IgD-negative memory B cell (primary cell): Measurements from ENCODE around the gene PLA2G2F. TPM values are rescaled to one million over a fixed set of nuclear protein-coding genes. Genes with fewer than 3 reads are reported as not detected.
A peak's percentile ranks its signal among the peaks of the same experiment; 100 is the strongest.

ENCODE experiments used
- H3K27ac Mint-ChIP-seq, 3 donors: one replicate each; pipeline ENCODE4 v1.8.0; 2020 to 2022; ENCODE audit warnings: mild to moderate bottlenecking in 3 of 3, mixed read lengths in 3 of 3, moderate library complexity in 1 of 3
- H3K27me3 Mint-ChIP-seq: one replicate; pipeline ENCODE4 v1.8.0; 2021; ENCODE audit warnings: mixed read lengths
- H3K36me3 Mint-ChIP-seq: one replicate; pipeline ENCODE4 v1.8.0; 2020; ENCODE audit warnings: mild to moderate bottlenecking, mixed read lengths
- H3K4me1 Mint-ChIP-seq, 3 donors: one replicate each; pipeline ENCODE4 v1.8.0; 2020 to 2022; ENCODE audit warnings: mixed read lengths in 3 of 3, mild to moderate bottlenecking in 1 of 3
- H3K4me3 Mint-ChIP-seq, 4 donors: one replicate each; pipeline ENCODE4 v1.8.0; 2020 to 2022; ENCODE audit warnings: mild to moderate bottlenecking in 4 of 4, mixed read lengths in 4 of 4, moderate library complexity in 3 of 4
- H3K9me3 Mint-ChIP-seq, 3 donors: one replicate each; pipeline ENCODE4 v1.8.0; 2020 to 2021; ENCODE audit warnings: mixed read lengths in 3 of 3, mild to moderate bottlenecking in 1 of 3
- polyA plus RNA-seq: library from polyadenylated mRNA; unstranded; fragments of 300-500 nt; fragmentation: Illumina TruSeq; gene quantifications from one replicate; pipeline ENCODE4 v1.2.3, GENCODE V29; 2021

Gene PLA2G2F
- polyA plus RNA-seq, 1 donor from 2014 or later: not detected

DNA sequence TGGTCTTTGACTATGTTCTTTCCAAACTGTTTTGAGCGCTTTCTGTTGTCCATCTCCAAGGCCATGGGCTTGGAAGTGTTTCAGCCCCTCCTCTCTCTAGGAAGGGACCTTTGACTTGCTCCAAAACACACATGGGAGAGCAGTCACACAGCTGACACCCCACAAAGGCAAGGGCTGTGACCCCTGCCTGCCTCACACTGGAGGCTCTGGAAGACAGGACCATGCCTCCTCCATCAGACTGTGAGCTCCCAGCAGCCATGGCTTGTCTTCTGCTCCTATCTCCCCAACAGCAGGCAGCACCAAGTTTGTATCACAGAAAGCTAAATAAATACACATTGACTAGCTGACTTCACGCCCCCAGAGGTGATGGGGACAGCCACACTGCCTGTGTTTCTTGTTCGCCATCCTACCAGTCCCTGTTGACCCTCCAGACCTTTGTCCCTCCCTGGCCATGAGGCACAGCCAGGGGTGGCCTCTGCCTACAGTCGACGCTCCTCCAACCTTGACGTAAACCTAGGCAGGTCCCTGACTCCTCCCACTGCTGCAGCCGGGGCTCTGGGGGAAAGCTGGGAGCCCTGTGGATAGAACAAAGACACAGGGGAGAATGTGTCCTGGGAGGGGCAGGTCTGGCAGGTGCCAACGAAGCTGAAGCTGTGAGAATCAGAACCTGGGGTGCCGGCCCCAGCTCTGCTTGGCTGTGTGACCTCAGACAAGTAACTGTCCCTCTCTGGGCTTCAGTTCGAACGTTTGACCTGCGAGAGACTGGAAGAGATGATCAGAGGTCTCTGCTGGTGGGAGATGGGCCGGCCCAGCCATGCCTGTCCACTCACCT lies 4.8 kb downstream of the PLA2G2F start:
- H3K27ac Mint-ChIP-seq: no peak overlapping the region
- H3K4me1 Mint-ChIP-seq: peaks cover 0 to 3% (median 0%) of the 10 kb centered on the region in 3 donors
- H3K36me3 Mint-ChIP-seq: no peaks in the 10 kb centered on the region
- no peak overlapping the region for H3K4me3 Mint-ChIP-seq
- H3K27me3 Mint-ChIP-seq: peaks cover 5% of the 10 kb centered on the region
- H3K9me3 Mint-ChIP-seq: no peaks in the 10 kb centered on the region

- H3K4me1 Mint-ChIP-seq: peaks cover 2 to 5% (median 2%) of the 10 kb centered on the region in 3 donors
- H3K27me3 Mint-ChIP-seq: peaks cover 2% of the 10 kb centered on the region
- H3K27ac Mint-ChIP-seq: no peak overlapping the region
- no peaks in the 10 kb centered on the region for H3K9me3 Mint-ChIP-seq
- no peak overlapping the region for H3K4me3 Mint-ChIP-seq
- H3K36me3 Mint-ChIP-seq: peaks cover 2% of the 10 kb centered on the region
Measured at GRCh38 chr1:20147846-20148570, 8.9 kb downstream of the PLA2G2F start.

DNA sequence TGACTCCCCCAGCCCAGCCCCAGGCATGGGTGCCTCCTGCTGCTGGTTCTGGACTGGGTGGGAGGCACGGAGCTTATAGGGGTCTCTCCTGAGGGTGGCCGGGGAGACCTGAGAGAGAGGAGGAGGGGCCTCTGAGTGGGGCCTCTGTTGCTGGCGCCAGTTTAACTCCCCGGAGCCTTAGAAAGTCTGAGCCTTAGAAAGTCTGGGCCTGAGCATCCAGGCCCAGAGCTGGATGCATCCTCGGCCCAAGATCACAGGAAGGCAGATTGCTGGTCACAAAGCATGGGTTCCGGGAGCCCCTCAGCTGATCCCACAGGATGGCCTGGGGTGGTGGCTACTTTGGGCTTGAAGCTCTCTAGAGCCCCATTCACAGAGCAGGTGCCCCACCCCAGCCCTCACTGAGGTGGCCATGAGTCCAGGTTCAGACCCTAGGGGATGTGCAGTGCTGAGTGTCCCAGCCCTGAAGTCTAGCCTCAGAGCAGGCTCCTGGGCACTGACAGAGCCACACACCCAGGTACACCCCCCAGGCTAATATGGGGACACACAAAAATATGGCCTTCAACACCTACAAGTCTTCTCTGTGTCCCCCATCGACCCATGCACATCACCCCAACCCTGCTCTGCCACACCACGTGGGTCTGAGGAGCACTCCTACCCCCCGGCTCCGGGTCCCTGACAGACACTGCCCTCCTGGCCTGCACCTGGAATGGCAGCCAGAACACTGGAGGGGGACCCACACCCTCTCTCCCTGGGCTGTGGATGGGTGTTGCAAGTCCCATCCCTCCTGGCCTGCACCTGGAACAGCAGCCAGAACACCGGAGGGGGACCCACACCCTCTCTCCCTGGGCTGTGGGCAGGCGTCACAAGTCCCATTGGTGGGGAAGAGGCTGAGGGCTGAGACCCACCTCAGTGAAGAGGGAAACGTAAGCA lies 9.7 kb downstream of the PLA2G2F start:
- H3K27me3 Mint-ChIP-seq: peaks cover 2% of the 10 kb centered on the region
- H3K36me3 Mint-ChIP-seq: peaks cover 2% of the 10 kb centered on the region
- no peaks in the 10 kb centered on the region for H3K9me3 Mint-ChIP-seq
- no peak overlapping the region for H3K4me3 Mint-ChIP-seq
- peak overlapping the region in 1 of 3 donors; percentile 59 for H3K27ac Mint-ChIP-seq
- H3K4me1 Mint-ChIP-seq: peaks cover 2 to 5% (median 2%) of the 10 kb centered on the region in 3 donors

GRCh38 chr1:20149601-20150325 lies 10.6 kb downstream of the PLA2G2F start:
- peak overlapping the region in 1 of 4 donors; percentile 5 for H3K4me3 Mint-ChIP-seq

DNA sequence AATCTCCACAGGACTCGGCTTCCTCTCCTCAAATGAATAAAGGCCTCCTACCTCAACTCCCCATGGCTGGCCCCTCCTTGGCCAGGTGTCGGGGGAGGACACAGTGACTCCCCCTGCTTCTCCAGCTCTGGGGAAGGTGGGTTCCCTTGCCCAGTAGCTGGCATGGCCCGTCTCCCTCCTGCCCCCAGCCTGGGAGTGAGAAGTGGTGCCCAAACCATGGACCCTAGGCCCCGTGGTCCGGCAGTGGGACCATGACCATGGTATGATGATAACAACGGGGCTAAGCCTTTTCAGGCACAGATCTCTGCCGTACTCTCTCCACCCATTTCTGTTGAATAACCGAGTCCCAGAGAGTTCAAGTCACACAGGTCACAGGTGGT lies 11.2 kb downstream of the PLA2G2F start:
- Mint-ChIP-seq H3K9me3 (no peaks in the 10 kb centered on the region), H3K36me3 (peaks cover 4% of the 10 kb centered on the region), H3K4me1 (peaks cover 5 to 8% (median 7%) of the 10 kb centered on the region in 3 donors), H3K27me3 (no peaks in the 10 kb centered on the region), H3K27ac (no peak overlapping the region), H3K4me3 (no peak overlapping the region)

More at GRCh38 chr1:20149601-20150325, 10.6 kb downstream of the PLA2G2F start:
- Mint-ChIP-seq H3K36me3 (peaks cover 4% of the 10 kb centered on the region), H3K4me1 (peaks cover 5 to 6% (median 5%) of the 10 kb centered on the region in 3 donors), H3K27ac (no peak overlapping the region), H3K9me3 (no peaks in the 10 kb centered on the region), H3K27me3 (no peaks in the 10 kb centered on the region)

DNA sequence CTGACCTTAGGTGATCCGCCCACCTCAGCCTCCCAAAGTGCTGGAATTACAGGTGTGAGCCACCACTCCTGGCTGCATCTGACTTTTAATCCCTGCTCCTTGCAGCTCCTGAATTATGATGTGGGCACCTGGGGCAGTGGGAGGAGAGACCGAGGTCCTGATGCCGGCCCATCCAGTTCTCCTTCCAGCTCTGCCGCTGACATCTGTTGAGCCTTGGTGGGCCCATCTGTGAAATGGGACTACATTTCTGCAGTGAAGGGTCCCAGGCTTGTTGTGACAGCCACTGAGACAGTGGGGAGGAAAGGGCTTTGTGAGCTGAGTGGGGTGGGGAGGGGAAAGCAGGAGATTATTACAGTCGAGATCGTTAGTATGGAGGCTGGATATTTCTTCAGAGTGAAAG lies 11.8 kb downstream of the PLA2G2F start:
- Mint-ChIP-seq H3K27me3 (no peaks in the 10 kb centered on the region), H3K9me3 (no peaks in the 10 kb centered on the region), H3K36me3 (peaks cover 4% of the 10 kb centered on the region), H3K4me3 (peak overlapping the region in 1 of 4 donors; percentile 23), H3K27ac (no peak overlapping the region), H3K4me1 (peaks cover 5 to 9% (median 7%) of the 10 kb centered on the region in 3 donors)

DNA sequence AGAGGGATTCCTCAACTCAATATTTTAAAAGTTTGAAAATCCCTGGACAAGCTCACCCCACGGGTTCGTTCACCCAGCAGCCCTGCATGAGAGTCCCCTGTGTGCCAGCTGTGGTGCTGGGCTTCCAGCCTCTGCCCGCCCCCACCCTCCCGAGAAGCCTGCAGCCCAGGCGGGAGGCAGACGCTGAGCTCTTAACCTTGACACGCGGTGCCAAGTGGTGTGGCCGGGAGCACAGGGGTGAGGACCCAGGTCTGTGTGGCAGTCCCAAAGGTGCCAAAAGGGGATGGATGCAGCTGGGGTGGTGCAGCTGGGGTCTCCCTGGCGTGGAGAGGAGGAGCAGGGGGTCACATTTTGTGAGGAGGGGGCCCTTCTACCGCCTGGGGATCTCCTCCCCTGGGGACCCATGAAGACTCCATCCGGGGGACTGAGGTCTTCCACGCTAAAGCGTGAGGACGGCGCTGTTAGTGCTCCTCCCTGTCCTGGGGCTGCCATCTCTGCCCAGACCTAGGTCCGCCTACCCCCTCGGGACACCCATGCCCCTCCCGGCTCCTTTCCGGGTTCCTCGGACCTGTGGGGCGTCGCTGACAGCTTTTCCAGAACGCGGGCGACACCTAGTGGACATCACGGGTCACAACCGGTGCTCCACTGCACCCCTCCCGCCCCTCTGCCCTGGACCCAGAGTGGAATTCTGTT lies 12.9 kb downstream of the PLA2G2F start:
- H3K27ac Mint-ChIP-seq: peak overlapping the region in 1 of 3 donors; percentile 84
- peaks cover 5 to 10% (median 7%) of the 10 kb centered on the region in 3 donors for H3K4me1 Mint-ChIP-seq
- peak overlapping the region; percentile 55 to 92 (median 87) for H3K4me3 Mint-ChIP-seq
- peaks cover 4% of the 10 kb centered on the region for H3K36me3 Mint-ChIP-seq
- H3K27me3 Mint-ChIP-seq: no peaks in the 10 kb centered on the region
- H3K9me3 Mint-ChIP-seq: no peaks in the 10 kb centered on the region

GRCh38 chr1:20152599-20152930 lies 13.4 kb downstream of the PLA2G2F start:
- H3K4me1 Mint-ChIP-seq: peaks cover 5 to 10% (median 7%) of the 10 kb centered on the region in 3 donors
- H3K27ac Mint-ChIP-seq: peak overlapping the region in 1 of 3 donors; percentile 84
- H3K9me3 Mint-ChIP-seq: no peaks in the 10 kb centered on the region
- no peaks in the 10 kb centered on the region for H3K27me3 Mint-ChIP-seq
- peak overlapping the region; percentile 55 to 92 (median 87) for H3K4me3 Mint-ChIP-seq
- H3K36me3 Mint-ChIP-seq: peaks cover 4% of the 10 kb centered on the region

DNA sequence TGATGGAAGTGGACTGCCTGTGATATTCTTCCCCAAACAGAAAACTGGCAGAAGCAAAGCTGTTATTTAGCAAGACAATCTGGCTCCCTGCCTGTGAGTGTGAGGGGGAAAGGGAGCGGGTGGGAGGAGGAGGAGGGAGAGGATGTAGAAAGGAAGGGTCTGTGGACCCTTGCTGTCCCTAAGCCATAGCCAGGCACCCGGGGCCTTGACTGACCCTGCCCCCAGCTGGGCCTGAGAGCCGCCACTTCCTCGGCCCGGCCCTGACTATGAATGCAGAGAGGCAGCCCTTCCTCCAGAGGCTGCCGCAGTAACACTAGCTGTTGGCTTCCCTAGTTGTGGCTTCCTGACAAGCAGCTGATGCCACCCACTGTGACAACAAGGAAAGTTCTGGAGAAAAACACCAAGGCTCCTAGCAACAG lies 13.9 kb downstream of the PLA2G2F start:
- no peak overlapping the region for H3K27ac Mint-ChIP-seq
- peaks cover 4% of the 10 kb centered on the region for H3K36me3 Mint-ChIP-seq
- H3K9me3 Mint-ChIP-seq: peaks cover 0 to 3% (median 0%) of the 10 kb centered on the region in 3 donors
- peak overlapping the region in 1 of 4 donors; percentile 60 for H3K4me3 Mint-ChIP-seq
- no peaks in the 10 kb centered on the region for H3K27me3 Mint-ChIP-seq
- peaks cover 5 to 10% (median 7%) of the 10 kb centered on the region in 3 donors for H3K4me1 Mint-ChIP-seq

GRCh38 chr1:20154301-20154831 lies 15.2 kb downstream of the PLA2G2F start:
- Mint-ChIP-seq H3K27me3 (no peaks in the 10 kb centered on the region), H3K4me1 (peaks cover 5 to 10% (median 7%) of the 10 kb centered on the region in 3 donors), H3K9me3 (peaks cover 0 to 10% (median 4%) of the 10 kb centered on the region in 3 donors), H3K27ac (no peak overlapping the region), H3K4me3 (peak overlapping the region in 1 of 4 donors; percentile 71), H3K36me3 (peaks cover 4% of the 10 kb centered on the region)

GRCh38 chr1:20158358-20159070 lies 19.4 kb downstream of the PLA2G2F start:
- peaks cover under 1% of the 10 kb centered on the region for H3K27me3 Mint-ChIP-seq
- peaks cover 11 to 31% (median 19%) of the 10 kb centered on the region in 3 donors for H3K9me3 Mint-ChIP-seq
- no peak overlapping the region for H3K27ac Mint-ChIP-seq

GRCh38 chr1:20160034-20160433 lies 20.9 kb downstream of the PLA2G2F start:
- Mint-ChIP-seq H3K36me3 (peaks cover 2% of the 10 kb centered on the region), H3K27ac (no peak overlapping the region), H3K4me3 (no peak overlapping the region), H3K4me1 (peaks cover 0 to 3% (median 0%) of the 10 kb centered on the region in 3 donors), H3K27me3 (peaks cover 2% of the 10 kb centered on the region), H3K9me3 (peaks cover 11 to 38% (median 24%) of the 10 kb centered on the region in 3 donors)

More at GRCh38 chr1:20158358-20159070, 19.4 kb downstream of the PLA2G2F start:
- Mint-ChIP-seq H3K4me3 (peak overlapping the region in 1 of 4 donors; percentile 17), H3K4me1 (peaks cover 0 to 9% (median 5%) of the 10 kb centered on the region in 3 donors), H3K36me3 (peaks cover 2% of the 10 kb centered on the region)
